ENCODE data around the gene NPIPB6.

- TF ChIP-seq YY1 (tag by site-specific recombination; IDR thresholded peaks at IDR 0.05) (no peak), CTCF (tag by site-specific recombination; IDR thresholded peaks at IDR 0.05) (no peak), GLIS2 (tag by site-specific recombination; IDR thresholded peaks at IDR 0.05) (no peak), PRDM10 (tag by site-specific recombination; IDR thresholded peaks at IDR 0.05) (no peak), ZBTB11 (tag by site-specific recombination; conservative IDR thresholded peaks at IDR 0.05; ENCODE audit: low read depth) (no peak), ZSCAN16 (tag by site-specific recombination; IDR thresholded peaks at IDR 0.05) (no peak), SETDB1 (IDR thresholded peaks at IDR 0.05; ENCODE audit: insufficient read length, low read length) (no peak), ELK4 (IDR thresholded peaks at IDR 0.05; ENCODE audit: borderline replicate concordance, low read depth, low read length) (no peak), ZNF354C (tag by site-specific recombination; IDR thresholded peaks at IDR 0.05; ENCODE audit: borderline replicate concordance, low read depth) (no peak)
Measured at GRCh38 chr16:28312327-28312726, 51.0 kb downstream of the NPIPB6 start.

Measured in HEK293 (cell line).